ENCODE data around the gene PTPN21.
"Not testable (repeated sequence)": the region's sequence is repeated elsewhere in the genome, so short reads cannot be mapped to it uniquely, and the experiment has no call there.

PTPN21 gene

GRCh38 chr14:88551094-88551870 lies 3.5 kb downstream of the PTPN21 start:
- DNase-seq = peak; percentile 92

GRCh38 chr14:88550078-88550477 lies 4.7 kb downstream of the PTPN21 start:
- no peak for DNase-seq

GRCh38 chr14:88547386-88547780 lies 7.4 kb downstream of the PTPN21 start:
- DNase-seq = no peak

GRCh38 chr14:88546621-88547385 lies 8.0 kb downstream of the PTPN21 start:
- no peak for DNase-seq

GRCh38 chr14:88545256-88545655 lies 9.6 kb downstream of the PTPN21 start:
- no peak for DNase-seq

GRCh38 chr14:88542857-88543795 lies 11.7 kb downstream of the PTPN21 start:
- DNase-seq = no peak

GRCh38 chr14:88541324-88541723 lies 13.5 kb downstream of the PTPN21 start:
- no peak for DNase-seq

- no peak for DNase-seq
Measured at GRCh38 chr14:88535813-88536212, 19.0 kb downstream of the PTPN21 start.

- no peak for DNase-seq
Measured at GRCh38 chr14:88535149-88535548, 19.7 kb downstream of the PTPN21 start.

- DNase-seq = no peak
Measured at GRCh38 chr14:88533064-88533602, 21.7 kb downstream of the PTPN21 start.

- not testable (repeated sequence) for DNase-seq
Measured at GRCh38 chr14:88529889-88530288, 24.9 kb downstream of the PTPN21 start.

- no peak for DNase-seq
Measured at GRCh38 chr14:88522393-88522792, 32.4 kb downstream of the PTPN21 start.

- no peak for DNase-seq
Measured at GRCh38 chr14:88521818-88522217, 33.0 kb downstream of the PTPN21 start.

GRCh38 chr14:88519907-88520306 lies 34.9 kb downstream of the PTPN21 start:
- DNase-seq = no peak

GRCh38 chr14:88518592-88519512 lies 36.0 kb downstream of the PTPN21 start:
- DNase-seq = no peak

- no peak for DNase-seq
Measured at GRCh38 chr14:88516861-88517357, 37.9 kb downstream of the PTPN21 start.

- DNase-seq = no peak
Measured at GRCh38 chr14:88515499-88516221, 39.1 kb downstream of the PTPN21 start.

- no peak for DNase-seq
Measured at GRCh38 chr14:88507208-88507607, 47.6 kb downstream of the PTPN21 start.

GRCh38 chr14:88505621-88506020 lies 49.2 kb downstream of the PTPN21 start:
- no peak for DNase-seq

GRCh38 chr14:88504602-88505001 lies 50.2 kb downstream of the PTPN21 start:
- DNase-seq = no peak

All from retina (tissue), 1 donor.